ENCODE data around the gene PLBD2. TPM values are rescaled to one million over a fixed set of nuclear protein-coding genes. Genes with fewer than 3 reads are reported as not detected.

The PLBD2 gene
- total and polyA plus RNA-seq, 9 of the 15 experiments (the other 6 are each of a cell fraction or from before 2014, with no cell fraction given): 2.4 to 37.4 (median 6.0) TPM

- TF ChIP-seq POLR3A (IDR thresholded peaks at IDR 0.05; ENCODE audit: borderline replicate concordance, extremely low read depth, insufficient read depth, insufficient read length) (no peak), ZNF165 (CRISPR knock-in tag; IDR thresholded peaks at IDR 0.05; ENCODE audit: borderline replicate concordance) (no peak), SMC3 (conservative IDR thresholded peaks at IDR 0.05; ENCODE audit: insufficient read depth, low read depth, low read length) (no peak), TAF1 (IDR thresholded peaks at IDR 0.05; ENCODE audit: control insufficient read depth, extremely low read depth, insufficient read depth, low read length, severe bottlenecking) (no peak), TRIM24 (IDR thresholded peaks at IDR 0.05) (no peak), DMBX1 (CRISPR knock-in tag; IDR thresholded peaks at IDR 0.05; ENCODE audit: borderline replicate concordance) (no peak), BRCA1 (IDR thresholded peaks at IDR 0.05) (no peak), BRCA1 (CRISPR knock-in tag; IDR thresholded peaks at IDR 0.05) (no peak), ZKSCAN8 (CRISPR knock-in tag; IDR thresholded peaks at IDR 0.05) (no peak; the same call in 1 of the 2 replicates), CBX8 (IDR thresholded peaks at IDR 0.05; ENCODE audit: borderline replicate concordance, extremely low read depth, low read depth, low read length, poor library complexity, severe bottlenecking) (no peak), SIN3A (IDR thresholded peaks at IDR 0.05; ENCODE audit: borderline replicate concordance in 2 of 2, control insufficient read depth in 1 of 2, low read depth in 2 of 2, low read length in 2 of 2) (no peak), FOS (IDR thresholded peaks at IDR 0.05; ENCODE audit: extremely low read depth, insufficient read length) (no peak), ZNF717 (CRISPR knock-in tag; IDR thresholded peaks at IDR 0.05) (no peak), ZNF445 (CRISPR knock-in tag; IDR thresholded peaks at IDR 0.05; ENCODE audit: low read depth) (no peak), RFX7 (CRISPR knock-in tag; IDR thresholded peaks at IDR 0.05) (no peak), ZNF318 (IDR thresholded peaks at IDR 0.05; ENCODE audit: borderline replicate concordance in 1 of 2, low read depth in 1 of 2) (peak in 1 of 2 experiments; percentile 67; a peak in 1 of 4 replicates), ZNF143 (CRISPR knock-in tag; IDR thresholded peaks at IDR 0.05) (no peak), PHTF2 (CRISPR knock-in tag; IDR thresholded peaks at IDR 0.05) (no peak), ZNF655 (CRISPR knock-in tag; IDR thresholded peaks at IDR 0.05) (no peak)
These were observed 57.8 kb downstream of the PLBD2 start (continued) for GRCh38 chr12:113416091-113416754.

All from K562 (cell line).